ENCODE results near the gene TFF1. TPM values are rescaled to one million over a fixed set of nuclear protein-coding genes. Genes with fewer than 3 reads are reported as not detected.

The TFF1 gene
- total RNA-seq, 2 donors from 2014 or later: 0.97 to 1.7 TPM

DNA sequence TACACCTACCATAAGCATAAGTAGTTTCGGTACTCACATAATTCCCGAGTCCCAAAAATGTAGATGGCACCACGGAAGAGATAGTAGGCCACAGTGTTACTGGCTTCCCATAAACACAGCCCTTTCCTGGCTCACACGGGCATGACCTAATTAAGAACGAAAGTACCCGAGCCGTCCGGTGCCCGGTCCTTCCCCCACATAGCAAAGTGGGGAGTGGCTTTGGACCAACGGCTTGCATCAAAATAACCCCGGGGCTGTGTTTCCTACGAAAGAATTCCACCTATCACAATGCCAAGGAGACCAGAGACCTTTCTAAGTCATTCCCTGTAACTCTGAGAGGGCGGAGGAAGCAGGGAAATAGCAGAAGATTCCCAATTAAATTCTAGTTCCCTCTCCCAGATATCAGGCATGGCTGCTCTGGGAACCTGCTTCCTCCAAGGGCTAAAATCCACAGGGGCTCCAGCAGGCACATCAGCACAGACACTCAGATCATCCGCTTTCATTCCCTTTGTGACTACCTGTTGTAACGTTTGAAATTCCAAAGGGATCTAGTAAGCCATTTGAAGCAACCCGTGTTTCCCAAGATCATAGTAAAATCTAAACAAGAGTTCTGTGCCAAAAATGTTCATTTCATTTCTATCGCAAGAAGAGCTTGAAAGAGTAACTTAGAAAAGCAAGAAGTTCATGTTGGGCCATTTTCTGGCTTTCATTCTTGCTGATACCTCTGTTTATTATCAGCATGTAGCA lies 29.7 kb upstream of the TFF1 start, which contains the start of gene TMPRSS3:
Gene TMPRSS3 (minus strand): TSS at position 148 of the 747 bp plus-strand sequence. CDS start 635 bp downstream, outside the sequence.
- ATAC-seq (replicated peaks in 1 of 2): no peak
- H3K4me1 Mint-ChIP-seq (ENCODE audit: low read depth): peaks cover 94% of the 10 kb centered on the region
- H3K27me3 Mint-ChIP-seq (ENCODE audit: low read depth): no peaks in the 10 kb centered on the region
- peak within 1 kb of the TSS; percentile 44 for H3K27ac Mint-ChIP-seq
- peaks cover 2 to 20% of the 10 kb centered on the region in 2 donors for H3K36me3 Mint-ChIP-seq (ENCODE audit: insufficient read depth in 2 of 2)
- no peak for DNase-seq
- no peaks in the 10 kb centered on the region for H3K9me3 Mint-ChIP-seq
- peak within 1 kb of the TSS in 1 of 2 donors; percentile 43 for H3K4me3 Mint-ChIP-seq

DNA sequence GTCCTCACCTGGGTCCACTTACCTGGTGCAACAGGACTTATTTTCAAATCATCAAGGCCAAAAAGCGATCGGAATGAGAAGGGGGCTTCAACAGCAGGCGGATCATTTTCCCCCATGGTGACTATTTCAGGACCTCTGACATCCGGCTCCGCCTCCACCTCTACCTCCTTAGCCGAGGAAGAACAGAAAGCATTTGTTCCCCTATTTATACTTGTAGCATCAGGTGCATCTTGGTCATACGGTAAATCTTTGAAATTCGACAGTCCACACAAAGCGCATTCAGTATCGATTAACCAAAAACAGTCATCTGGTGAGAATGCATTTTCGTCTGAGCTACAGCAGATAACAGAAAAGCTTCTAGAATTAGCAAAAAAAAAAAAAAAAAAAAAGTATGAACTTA lies 29.0 kb upstream of the TFF1 start:
- no peak overlapping the region for H3K4me3 Mint-ChIP-seq
- H3K36me3 Mint-ChIP-seq (ENCODE audit: insufficient read depth in 2 of 2): peaks cover 2 to 23% of the 10 kb centered on the region in 2 donors
- H3K9me3 Mint-ChIP-seq: no peaks in the 10 kb centered on the region
- DNase-seq: no peak
- ATAC-seq (replicated peaks in 1 of 2): no peak
- H3K4me1 Mint-ChIP-seq (ENCODE audit: low read depth): peaks cover 94% of the 10 kb centered on the region
- H3K27ac Mint-ChIP-seq: no peak overlapping the region
- peaks cover 6% of the 10 kb centered on the region for H3K27me3 Mint-ChIP-seq (ENCODE audit: low read depth)

DNA sequence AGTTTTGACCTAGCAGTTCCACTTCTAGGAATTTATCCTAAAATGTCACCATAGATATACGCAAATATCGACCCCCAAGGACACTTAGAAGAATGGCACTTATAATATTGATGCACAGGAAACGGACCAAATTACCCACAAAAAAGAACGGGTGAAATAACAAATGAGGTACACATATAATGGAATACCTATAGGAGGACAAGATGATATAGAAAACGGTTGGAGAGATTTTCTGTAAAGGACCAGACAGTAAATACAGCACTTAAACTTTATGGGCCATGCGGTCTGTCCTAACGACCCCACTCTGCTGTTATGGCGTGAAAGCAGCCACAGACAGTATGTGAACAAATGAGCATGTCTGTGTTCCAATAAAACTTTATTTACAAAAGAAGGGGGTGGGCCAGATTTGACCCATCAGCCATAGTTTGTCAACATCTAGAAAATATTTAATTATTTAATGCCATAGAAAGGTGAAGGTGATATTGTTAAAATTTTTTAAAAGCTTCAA lies 27.2 kb upstream of the TFF1 start:
- Mint-ChIP-seq H3K4me3 (peak overlapping the region; percentile 79 to 81), H3K27me3 (ENCODE audit: low read depth) (peaks cover 6% of the 10 kb centered on the region), H3K4me1 (ENCODE audit: low read depth) (peaks cover 94% of the 10 kb centered on the region), H3K9me3 (no peaks in the 10 kb centered on the region), H3K36me3 (ENCODE audit: insufficient read depth in 2 of 2) (peaks cover 5 to 33% of the 10 kb centered on the region in 2 donors), H3K27ac (peak overlapping the region; percentile 92)
- DNase-seq (no peak), ATAC-seq (replicated peaks in 1 of 2) (peak; percentile 17 to 32)

DNA sequence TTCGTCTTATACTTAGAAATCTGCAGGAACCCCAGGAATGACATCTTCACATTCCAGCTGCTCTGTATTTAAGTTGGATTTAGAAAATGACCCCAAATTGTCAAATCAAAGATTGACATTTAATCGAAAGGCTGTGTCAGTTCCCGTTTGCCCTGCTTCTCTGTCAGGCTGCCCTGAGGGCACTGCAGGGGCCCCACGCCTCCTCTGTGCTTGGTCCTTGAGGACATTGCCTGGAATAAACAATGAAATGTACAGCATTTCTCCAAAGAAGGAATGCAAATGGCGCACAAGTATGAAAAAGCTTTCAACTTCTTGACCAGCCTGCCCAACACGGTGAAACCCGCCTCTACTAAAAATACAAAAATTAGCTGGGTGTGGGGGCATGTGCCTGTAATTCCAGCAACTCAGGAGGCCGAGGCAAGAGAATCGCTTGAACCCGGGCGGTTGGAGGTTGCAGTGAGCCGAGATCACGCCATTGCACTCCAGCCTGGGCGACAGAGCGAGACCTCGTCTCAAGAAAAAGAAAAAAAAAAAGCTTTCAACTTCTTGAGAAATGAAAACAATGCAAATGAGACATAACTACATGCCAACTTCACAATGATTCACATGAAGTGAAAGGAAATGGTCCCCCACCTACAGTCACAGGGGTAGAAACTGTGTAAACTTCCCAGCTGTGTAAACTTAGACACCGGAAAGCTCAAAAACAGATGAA lies 26.6 kb upstream of the TFF1 start:
- peak; percentile 38 to 51 for DNase-seq
- peaks cover 6% of the 10 kb centered on the region for H3K27me3 Mint-ChIP-seq (ENCODE audit: low read depth)
- peak overlapping the region; percentile 79 to 81 for H3K4me3 Mint-ChIP-seq
- peak overlapping the region; percentile 92 for H3K27ac Mint-ChIP-seq
- H3K9me3 Mint-ChIP-seq: no peaks in the 10 kb centered on the region
- ATAC-seq (replicated peaks in 1 of 2): peak; percentile 96 to 98
- peaks cover 94% of the 10 kb centered on the region for H3K4me1 Mint-ChIP-seq (ENCODE audit: low read depth)
- H3K36me3 Mint-ChIP-seq (ENCODE audit: insufficient read depth in 2 of 2): peaks cover 7 to 39% of the 10 kb centered on the region in 2 donors

DNA sequence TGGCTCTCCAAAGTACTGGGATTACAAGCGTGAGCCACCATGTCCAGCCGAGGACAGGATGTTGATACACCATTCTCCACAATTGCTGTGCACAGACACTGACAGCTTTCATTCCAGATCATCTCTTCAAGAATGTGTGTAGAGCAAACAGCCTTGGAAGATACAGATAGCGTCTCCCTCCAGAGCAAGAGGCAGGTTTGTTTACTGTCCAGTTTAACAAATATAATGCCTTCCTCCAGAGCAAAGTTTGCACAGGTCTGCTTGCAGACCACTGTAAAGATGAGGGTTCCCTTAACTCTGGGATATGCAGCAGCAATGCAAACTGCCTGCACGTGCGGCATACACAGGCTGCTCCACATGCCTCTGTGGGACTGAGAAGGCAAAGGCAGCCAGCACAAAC lies 25.0 kb upstream of the TFF1 start:
- ATAC-seq (replicated peaks in 1 of 2) (no peak), DNase-seq (no peak)
- peak overlapping the region; percentile 29 for H3K27ac Mint-ChIP-seq
- H3K9me3 Mint-ChIP-seq: no peaks in the 10 kb centered on the region
- H3K27me3 Mint-ChIP-seq (ENCODE audit: low read depth): peaks cover 6% of the 10 kb centered on the region
- H3K4me3 Mint-ChIP-seq: peak overlapping the region; percentile 11 to 79
- peaks cover 96% of the 10 kb centered on the region for H3K4me1 Mint-ChIP-seq (ENCODE audit: low read depth)
- peaks cover 11 to 45% of the 10 kb centered on the region in 2 donors for H3K36me3 Mint-ChIP-seq (ENCODE audit: insufficient read depth in 2 of 2)

DNA sequence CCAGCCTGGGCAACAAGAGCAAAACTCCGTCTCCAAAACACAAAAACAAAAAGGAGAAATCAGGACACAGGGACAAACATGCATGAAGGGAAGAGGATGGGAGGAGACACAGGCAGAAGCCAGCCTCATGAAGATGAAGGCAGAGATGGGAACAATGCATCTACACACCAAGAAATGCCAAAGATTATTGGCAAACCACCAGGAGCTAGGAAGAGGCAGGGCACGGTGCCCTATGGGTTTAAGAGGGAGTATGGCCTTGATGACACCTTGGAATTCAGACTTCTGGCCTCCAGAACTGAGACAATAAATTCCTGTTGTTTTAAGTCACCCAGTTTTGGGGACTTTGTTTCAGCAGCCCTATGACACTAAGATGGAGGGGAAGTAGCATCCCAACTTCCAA lies 24.4 kb upstream of the TFF1 start:
- DNase-seq: no peak
- H3K36me3 Mint-ChIP-seq (ENCODE audit: insufficient read depth in 2 of 2): peaks cover 13 to 45% of the 10 kb centered on the region in 2 donors
- H3K4me3 Mint-ChIP-seq: peak overlapping the region in 1 of 2 donors; percentile 17
- H3K27me3 Mint-ChIP-seq (ENCODE audit: low read depth): peaks cover 6% of the 10 kb centered on the region
- no peaks in the 10 kb centered on the region for H3K9me3 Mint-ChIP-seq
- ATAC-seq (replicated peaks in 1 of 2): no peak
- H3K4me1 Mint-ChIP-seq (ENCODE audit: low read depth): peaks cover 96% of the 10 kb centered on the region
- H3K27ac Mint-ChIP-seq: no peak overlapping the region

DNA sequence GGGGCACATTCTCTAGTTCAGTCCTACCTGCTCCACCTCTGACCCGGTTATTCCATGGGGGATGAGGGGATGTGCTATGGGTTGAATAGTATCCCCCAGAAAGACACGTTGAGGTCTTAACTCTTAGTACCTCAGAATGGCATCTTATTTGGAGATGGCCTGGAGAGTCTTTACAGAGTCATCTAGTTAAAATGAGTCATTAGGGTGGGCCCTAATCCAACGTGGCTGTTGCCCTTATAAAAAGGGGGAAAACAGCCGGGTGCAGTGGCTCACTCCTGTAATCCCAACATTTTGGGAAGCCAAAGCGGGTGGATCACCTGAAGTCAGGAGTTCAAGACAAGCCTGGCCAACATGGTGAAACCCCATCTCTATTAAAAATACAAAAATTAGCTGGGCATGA lies 23.9 kb upstream of the TFF1 start:
- Mint-ChIP-seq H3K4me1 (ENCODE audit: low read depth) (peaks cover 96% of the 10 kb centered on the region), H3K4me3 (no peak overlapping the region), H3K27ac (peak overlapping the region; percentile 38)

DNA sequence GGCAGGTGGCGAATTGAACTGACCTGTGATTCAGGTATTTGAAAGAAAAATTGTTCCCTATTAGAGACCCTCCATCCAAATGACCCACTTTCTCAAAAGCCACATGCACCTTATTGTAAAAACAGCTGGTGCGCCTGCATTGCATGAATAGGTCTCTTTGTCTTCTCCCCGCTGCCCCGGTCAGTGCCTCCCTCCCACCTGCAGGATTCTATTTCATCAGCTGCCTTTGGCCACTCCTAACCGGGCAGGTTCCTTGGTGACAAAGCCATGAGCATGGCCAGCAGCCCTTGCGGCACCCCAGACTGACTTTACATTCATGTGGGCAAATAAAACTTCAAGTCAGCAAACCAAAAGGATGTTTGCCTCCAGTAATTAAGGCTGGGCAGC lies 23.1 kb upstream of the TFF1 start:
- Mint-ChIP-seq H3K27me3 (ENCODE audit: low read depth) (peaks cover 6% of the 10 kb centered on the region), H3K4me1 (ENCODE audit: low read depth) (peaks cover 93% of the 10 kb centered on the region), H3K27ac (no peak overlapping the region), H3K36me3 (ENCODE audit: insufficient read depth in 2 of 2) (peaks cover 17 to 45% of the 10 kb centered on the region in 2 donors), H3K4me3 (peak overlapping the region; percentile 25 to 31), H3K9me3 (no peaks in the 10 kb centered on the region)
- no peak for DNase-seq
- no peak for ATAC-seq (replicated peaks in 1 of 2)

More for the DNA sequence above, 23.9 kb upstream of the TFF1 start:
- Mint-ChIP-seq H3K36me3 (ENCODE audit: insufficient read depth in 2 of 2) (peaks cover 14 to 46% of the 10 kb centered on the region in 2 donors), H3K27me3 (ENCODE audit: low read depth) (peaks cover 6% of the 10 kb centered on the region), H3K9me3 (no peaks in the 10 kb centered on the region)
- no peak for ATAC-seq (replicated peaks in 1 of 2)
- no peak for DNase-seq

DNA sequence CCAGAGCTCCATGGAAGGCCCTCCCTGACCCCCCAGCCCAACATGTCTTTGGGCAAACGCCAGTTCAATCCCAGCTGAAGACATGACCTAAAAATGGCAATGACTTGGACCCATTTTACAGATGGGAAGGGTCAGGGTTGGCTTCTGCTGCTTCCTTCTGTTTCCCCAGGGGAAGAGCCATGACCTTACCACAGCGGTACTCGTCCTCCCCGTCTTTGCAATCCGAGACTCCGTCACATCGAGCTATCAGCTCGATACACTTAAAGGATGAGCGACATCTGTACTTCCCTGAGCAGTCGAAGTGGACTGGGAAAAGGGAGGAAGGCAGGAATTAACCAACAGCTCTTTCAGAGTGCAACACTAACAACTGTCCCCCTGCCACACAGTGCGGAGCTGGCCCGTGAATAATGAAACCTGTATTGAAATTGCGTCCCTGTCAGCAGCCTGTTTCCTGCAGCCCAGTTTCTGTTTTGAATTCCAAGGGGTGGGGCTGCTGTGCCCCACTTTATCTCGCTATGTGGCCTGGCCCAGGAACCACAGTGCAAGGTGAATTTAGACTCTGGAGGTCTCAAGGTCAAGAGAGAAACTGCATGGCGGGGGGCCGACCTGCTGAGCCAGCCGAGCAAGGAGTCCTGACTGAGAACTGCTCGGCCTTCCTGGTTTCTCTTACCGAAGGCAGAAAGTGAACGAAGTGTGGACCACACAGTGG lies 22.6 kb upstream of the TFF1 start:
- H3K4me3 Mint-ChIP-seq: peak overlapping the region; percentile 30 to 37
- peaks cover 91% of the 10 kb centered on the region for H3K4me1 Mint-ChIP-seq (ENCODE audit: low read depth)
- no peak overlapping the region for H3K27ac Mint-ChIP-seq
- peaks cover 17 to 45% of the 10 kb centered on the region in 2 donors for H3K36me3 Mint-ChIP-seq (ENCODE audit: insufficient read depth in 2 of 2)
- ATAC-seq (replicated peaks in 1 of 2) (no peak), DNase-seq (no peak)
- H3K9me3 Mint-ChIP-seq: no peaks in the 10 kb centered on the region
- H3K27me3 Mint-ChIP-seq (ENCODE audit: low read depth): peaks cover 6% of the 10 kb centered on the region

DNA sequence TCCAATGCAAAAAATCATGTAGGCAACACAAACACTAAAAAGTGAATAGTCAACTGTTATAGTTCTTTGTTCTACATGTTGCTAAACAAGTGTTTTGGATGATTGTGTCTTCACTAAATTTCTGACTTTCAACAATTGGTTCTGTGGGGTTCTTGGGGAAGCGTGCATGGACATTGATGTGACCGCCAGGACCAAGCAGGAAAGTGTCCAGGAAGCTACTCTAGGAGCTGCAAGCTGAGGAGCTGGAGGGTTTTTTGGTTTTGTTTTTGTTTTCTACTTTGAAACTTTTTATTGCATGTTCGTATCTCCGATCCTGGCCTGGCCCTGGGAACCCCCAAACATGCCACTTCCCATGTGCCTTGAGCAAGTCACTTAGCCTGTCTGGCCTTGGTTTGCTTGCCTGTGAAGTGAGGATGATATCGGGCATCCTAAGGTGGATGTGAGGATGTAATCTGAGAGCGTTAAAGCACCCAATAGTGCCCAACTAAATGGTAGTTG lies 21.6 kb upstream of the TFF1 start:
- H3K9me3 Mint-ChIP-seq: no peaks in the 10 kb centered on the region
- H3K4me1 Mint-ChIP-seq (ENCODE audit: low read depth): peaks cover 82% of the 10 kb centered on the region
- H3K27ac Mint-ChIP-seq: no peak overlapping the region
- ATAC-seq (replicated peaks in 1 of 2) (no peak), DNase-seq (no peak)
- peaks cover 6% of the 10 kb centered on the region for H3K27me3 Mint-ChIP-seq (ENCODE audit: low read depth)
- H3K36me3 Mint-ChIP-seq (ENCODE audit: insufficient read depth in 2 of 2): peaks cover 17 to 43% of the 10 kb centered on the region in 2 donors
- no peak overlapping the region for H3K4me3 Mint-ChIP-seq

DNA sequence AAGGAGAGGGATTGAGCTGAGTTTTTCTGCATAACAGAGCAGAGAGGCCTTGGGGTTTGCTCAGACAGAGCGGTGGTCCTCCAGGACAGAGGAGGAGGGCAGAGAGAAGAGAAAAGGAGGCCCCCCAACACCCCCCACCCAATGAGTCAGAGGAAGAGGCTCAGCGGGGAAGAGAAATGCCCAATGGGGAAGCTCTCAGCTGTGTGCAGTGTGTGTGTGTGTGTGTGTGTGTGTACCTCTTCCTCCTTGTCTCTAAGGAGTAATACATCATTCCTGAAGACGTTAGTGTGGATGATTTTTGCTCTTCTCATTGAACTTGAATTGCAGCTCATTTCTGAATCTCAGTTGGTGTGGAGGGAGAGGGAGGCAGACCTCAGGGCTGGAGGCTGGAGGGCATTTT lies 20.8 kb upstream of the TFF1 start:
- Mint-ChIP-seq H3K4me1 (ENCODE audit: low read depth) (peaks cover 74% of the 10 kb centered on the region), H3K27ac (no peak overlapping the region), H3K27me3 (ENCODE audit: low read depth) (peaks cover 6% of the 10 kb centered on the region), H3K36me3 (ENCODE audit: insufficient read depth in 2 of 2) (peaks cover 22 to 49% of the 10 kb centered on the region in 2 donors), H3K4me3 (peak overlapping the region in 1 of 2 donors; percentile 22), H3K9me3 (peaks cover 3 to 5% of the 10 kb centered on the region in 2 donors)
- DNase-seq: no peak
- no peak for ATAC-seq (replicated peaks in 1 of 2)

DNA sequence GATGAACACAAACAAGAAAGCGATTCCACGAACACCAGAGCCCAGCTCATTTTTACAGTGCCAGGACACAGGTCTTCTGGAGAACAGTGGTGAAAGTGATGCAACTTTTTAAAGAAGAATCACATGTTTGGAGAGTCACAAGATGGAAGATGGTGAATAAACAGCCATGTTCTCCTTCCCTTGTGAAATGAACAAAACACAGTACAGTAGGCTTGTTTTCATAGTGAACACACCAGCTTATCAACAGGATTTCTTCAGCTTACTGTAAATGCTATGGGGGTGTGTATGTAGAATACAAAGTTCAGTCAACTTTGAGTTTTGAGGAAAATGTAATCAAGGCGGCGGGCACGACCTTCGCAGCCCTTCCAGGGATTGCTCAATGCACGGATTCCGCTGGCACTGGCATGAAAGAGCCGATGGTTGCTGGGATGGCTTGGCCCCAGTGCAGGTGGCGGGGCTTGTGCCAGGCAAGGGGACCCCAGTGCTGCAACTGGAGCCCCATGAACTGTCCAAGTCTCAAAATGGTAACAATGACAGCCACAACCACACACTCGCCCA lies 19.8 kb upstream of the TFF1 start:
- Mint-ChIP-seq H3K27ac (no peak overlapping the region), H3K36me3 (ENCODE audit: insufficient read depth in 2 of 2) (peaks cover 29 to 49% of the 10 kb centered on the region in 2 donors), H3K9me3 (peaks cover 7 to 13% of the 10 kb centered on the region in 2 donors), H3K4me1 (ENCODE audit: low read depth) (peaks cover 69% of the 10 kb centered on the region), H3K4me3 (no peak overlapping the region), H3K27me3 (ENCODE audit: low read depth) (peaks cover 6% of the 10 kb centered on the region)
- ATAC-seq (replicated peaks in 1 of 2) (no peak), DNase-seq (no peak)

All from activated T-cell treated with anti-CD3 and anti-CD28 coated beads, Interleukin-2, amount 50 U/mL, for 72 hours (primary cell).